ENCODE measurements around the gene BTBD7.

GRCh38 chr14:93315575-93315974 lies 17.3 kb downstream of the BTBD7 start:
- no peak for TF ChIP-seq CTCF (IDR thresholded peaks at IDR 0.05; ENCODE audit: low read length)
- TF ChIP-seq EZH2 (optimal IDR thresholded peaks at IDR 0.05; ENCODE audit: low read depth, low read length), result no peak

Measured in MM.1S (cell line).